ENCODE results near the gene SCUBE2.

SCUBE2 gene

DNA sequence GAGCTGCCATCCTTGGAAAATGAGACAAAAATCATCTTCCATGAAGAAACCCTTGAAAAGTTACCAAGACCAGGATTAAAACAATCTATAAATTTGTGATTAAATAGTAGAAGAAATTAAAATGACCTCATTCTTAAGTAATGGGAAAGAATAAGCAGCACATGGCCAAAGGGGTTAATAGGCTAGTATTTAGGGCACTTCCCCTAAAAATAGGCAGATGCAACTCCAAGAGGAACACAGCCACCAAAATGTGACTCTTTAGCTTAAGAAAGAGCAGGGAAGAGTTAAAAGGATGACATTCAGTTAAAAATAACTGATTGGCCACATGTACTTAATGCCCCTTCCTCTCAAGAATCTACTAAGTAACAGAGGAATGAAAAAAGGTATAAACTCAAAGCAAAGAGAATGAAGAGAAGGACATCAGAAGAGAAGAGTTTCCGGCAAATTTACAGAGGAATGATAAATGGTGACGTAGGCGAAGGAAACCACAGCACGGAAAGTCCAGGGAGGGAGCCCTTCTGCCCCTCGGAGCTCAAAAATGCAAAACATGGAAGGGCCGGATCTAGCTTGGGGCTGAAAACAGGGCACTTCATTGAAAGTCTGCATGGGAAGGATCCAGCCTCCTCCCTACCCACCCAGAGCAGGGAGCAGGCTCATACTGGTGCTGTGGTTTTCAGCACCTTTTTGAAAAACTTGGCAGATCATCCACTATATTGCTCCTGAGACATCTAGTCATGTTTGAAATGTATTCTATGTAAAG, 17.8 kb downstream of the SCUBE2 start:
- H3K4me3 ChIP-seq (ENCODE audit: low read length), result no peak overlapping the region
- no peak for DNase-seq (ENCODE audit: low read depth)
- TF ChIP-seq, protein P1, sequence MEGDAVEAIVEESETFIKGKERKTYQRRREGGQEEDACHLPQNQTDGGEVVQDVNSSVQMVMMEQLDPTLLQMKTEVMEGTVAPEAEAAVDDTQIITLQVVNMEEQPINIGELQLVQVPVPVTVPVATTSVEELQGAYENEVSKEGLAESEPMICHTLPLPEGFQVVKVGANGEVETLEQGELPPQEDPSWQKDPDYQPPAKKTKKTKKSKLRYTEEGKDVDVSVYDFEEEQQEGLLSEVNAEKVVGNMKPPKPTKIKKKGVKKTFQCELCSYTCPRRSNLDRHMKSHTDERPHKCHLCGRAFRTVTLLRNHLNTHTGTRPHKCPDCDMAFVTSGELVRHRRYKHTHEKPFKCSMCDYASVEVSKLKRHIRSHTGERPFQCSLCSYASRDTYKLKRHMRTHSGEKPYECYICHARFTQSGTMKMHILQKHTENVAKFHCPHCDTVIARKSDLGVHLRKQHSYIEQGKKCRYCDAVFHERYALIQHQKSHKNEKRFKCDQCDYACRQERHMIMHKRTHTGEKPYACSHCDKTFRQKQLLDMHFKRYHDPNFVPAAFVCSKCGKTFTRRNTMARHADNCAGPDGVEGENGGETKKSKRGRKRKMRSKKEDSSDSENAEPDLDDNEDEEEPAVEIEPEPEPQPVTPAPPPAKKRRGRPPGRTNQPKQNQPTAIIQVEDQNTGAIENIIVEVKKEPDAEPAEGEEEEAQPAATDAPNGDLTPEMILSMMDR (conservative IDR thresholded peaks at IDR 0.05; ENCODE audit: low read length), result no peak

DNA sequence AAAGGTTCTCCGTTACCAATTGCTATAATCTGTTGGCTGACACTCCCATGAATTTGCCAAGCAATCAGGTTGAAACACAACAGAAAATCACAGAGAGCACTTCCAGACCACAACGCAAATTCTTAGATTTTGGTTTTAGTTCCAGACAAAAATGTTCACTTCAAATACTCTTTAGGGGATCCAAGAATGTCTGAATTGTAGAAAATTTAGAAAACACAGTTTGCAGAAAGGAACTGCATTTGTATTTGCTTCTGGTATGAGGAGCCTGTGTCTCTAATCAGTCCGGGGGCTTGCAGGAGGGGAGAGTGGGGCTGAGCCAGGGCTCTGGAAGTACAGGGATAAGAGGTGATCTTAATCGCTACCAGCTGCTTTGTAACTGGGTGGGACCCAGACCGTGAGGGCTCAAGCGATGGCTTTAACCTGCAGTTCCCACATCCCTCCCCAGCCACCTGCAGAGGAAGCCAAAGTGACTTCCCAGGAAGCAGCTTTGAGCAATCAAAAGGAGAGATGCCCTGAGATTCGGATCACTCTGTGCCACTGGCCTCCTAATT, 18.7 kb downstream of the SCUBE2 start:
- H3K4me3 ChIP-seq (ENCODE audit: low read length), result no peak overlapping the region
- DNase-seq (ENCODE audit: low read depth), result no peak
- TF ChIP-seq, protein P1 (conservative IDR thresholded peaks at IDR 0.05; ENCODE audit: low read length), result no peak

DNA sequence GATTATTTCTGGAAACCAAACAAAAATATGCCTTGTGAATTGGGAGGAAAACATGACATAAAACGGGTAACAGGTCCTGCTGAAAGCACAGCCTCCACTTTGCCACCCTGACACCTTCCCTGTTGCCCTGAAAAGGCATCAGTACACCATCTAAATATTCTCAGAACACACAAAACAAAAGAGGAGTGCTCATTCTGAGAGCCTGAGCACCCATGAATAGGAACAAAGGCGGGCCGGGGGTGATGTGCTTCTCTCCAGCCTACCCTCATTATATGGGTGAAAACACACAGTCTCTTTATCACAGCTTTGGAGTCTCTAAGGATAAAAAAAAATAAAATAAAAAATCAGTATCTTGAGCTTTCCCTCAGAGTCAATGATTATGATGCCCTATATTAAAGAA, 19.7 kb downstream of the SCUBE2 start:
- TF ChIP-seq, protein P1 (conservative IDR thresholded peaks at IDR 0.05; ENCODE audit: low read length), result no peak
- DNase-seq (ENCODE audit: low read depth), result no peak
- H3K4me3 ChIP-seq (ENCODE audit: low read length), result no peak overlapping the region

DNA sequence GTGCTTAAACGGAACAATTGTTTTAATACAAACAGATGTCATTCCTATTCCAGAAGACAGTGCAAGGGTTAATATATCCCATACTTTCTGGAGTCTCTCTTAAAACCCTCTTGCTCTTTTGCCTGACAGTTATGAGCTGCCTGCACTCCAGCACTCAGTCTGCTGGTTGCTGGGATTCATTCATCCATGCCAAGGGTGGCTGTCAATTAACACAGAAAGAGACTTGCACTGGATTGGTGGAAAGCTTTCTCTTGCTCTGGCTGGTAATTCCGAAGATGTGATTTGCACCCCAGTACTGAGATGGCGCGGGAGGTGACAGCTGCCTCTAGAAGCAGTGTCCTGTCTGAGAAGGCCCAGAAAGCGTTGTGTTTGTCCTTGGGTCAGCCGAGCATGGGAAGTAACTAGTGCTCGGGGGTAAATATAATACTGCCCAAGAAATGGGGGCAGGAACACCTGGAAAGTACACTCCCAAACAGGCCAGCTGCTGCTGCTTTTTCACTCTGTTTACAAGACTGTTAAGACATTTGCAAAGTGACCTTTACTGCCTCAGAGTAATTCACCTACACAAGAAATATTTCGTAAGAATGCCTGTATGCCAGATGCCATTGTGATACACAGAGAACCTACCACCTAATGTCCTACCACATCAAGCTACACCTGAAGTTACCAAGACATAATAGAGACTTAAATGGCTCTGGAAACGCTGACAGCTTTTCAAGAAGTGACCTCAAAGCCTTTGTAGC, 20.5 kb downstream of the SCUBE2 start:
- no peak overlapping the region for H3K4me3 ChIP-seq (ENCODE audit: low read length)
- TF ChIP-seq, protein P1 (conservative IDR thresholded peaks at IDR 0.05; ENCODE audit: low read length), result no peak
- DNase-seq (ENCODE audit: low read depth), result no peak

DNA sequence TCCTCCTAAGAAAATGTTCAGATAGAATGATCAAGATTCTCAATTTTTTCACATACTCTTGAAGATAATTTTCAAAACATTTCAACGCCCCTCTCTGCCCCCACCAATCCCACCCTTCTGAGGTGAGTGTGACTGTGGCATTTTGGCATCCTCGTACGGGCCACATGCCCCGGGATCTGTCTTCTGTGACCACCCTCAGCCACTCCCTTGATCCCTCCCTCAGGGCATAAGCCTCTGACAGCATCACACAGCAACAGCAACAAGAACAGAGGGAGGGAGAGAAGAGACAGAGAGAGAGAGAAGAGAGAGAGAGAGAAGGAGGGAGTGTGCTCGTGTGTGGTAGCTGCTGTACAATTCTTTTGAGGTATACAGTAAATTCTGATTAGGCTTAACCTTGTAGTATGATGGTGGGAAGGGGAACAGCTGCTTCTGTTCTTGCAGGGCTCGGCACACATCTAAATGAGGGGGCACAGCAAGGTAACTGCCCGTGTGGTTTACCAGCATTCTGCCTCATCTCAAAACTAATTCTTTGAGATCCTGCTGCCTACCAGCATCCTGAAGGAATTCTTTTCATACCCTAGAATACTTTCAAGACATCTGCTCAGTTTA, 21.4 kb downstream of the SCUBE2 start:
- TF ChIP-seq, protein P1 (conservative IDR thresholded peaks at IDR 0.05; ENCODE audit: low read length), result no peak
- no peak for DNase-seq (ENCODE audit: low read depth)
- no peak overlapping the region for H3K4me3 ChIP-seq (ENCODE audit: low read length)

DNA sequence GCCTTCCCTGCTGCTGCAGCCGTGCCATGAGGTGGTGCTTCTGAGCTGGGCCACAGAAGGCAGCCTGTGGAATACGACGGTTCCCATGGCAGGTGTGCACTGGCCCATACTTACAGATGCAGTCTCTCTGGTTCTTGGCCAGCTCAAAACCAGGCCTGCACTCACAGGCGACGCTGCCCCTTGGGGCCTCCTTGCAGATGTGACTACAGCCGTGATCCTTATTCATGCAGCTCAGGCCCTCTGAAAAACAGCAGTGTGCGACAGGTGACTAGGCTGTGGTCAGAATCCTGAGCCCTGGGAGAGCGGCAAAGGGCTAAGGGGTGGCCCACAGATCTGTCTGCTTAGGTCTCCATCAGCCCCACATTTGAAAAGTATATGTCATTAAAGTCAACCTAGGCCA, 22.1 kb downstream of the SCUBE2 start:
- TF ChIP-seq, protein P1 (conservative IDR thresholded peaks at IDR 0.05; ENCODE audit: low read length), result no peak
- no peak for DNase-seq (ENCODE audit: low read depth)
- no peak overlapping the region for H3K4me3 ChIP-seq (ENCODE audit: low read length)
